ENCODE measurements around the gene DYNLL1. TPM values are rescaled to one million over a fixed set of nuclear protein-coding genes. Genes with fewer than 3 reads are reported as not detected.

DYNLL1 gene
- total RNA-seq: 208 and 216 TPM in 2 replicates

DNA sequence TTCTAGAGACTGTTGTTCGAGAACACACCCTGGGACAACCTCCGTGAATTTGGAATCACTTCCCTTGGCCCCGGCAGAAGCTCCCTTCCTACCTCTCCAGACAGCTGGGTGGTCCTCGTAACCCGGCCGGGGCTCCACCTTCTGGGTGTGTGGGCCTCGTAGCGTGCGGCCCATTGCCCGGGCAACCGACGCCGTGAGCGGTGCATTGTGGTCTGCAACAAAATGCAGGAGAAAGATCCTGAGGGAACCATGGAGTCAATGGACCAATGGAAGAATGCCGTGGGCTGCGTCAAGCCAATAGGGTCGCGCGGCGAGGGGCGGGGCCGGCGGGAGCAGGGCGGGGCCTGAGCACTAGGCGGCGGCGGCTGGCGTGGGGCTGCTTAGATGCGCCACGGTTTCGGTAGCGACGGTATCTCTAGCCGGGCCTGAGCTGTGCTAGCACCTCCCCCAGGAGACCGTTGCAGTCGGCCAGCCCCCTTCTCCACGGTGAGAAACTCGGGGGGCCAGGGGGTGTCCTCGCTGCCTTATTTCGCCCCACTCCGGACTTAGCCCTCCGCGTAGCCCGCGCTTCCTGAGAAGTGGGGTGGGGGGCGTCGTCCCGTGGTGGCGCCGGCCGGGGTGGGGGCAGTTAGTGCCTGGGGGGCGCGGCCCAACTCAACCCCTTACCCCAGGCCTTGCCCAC, at the start of gene DYNLL1:
DYNLL1 (plus strand) TSS at position 383 of the 682 bp plus-strand sequence. CDS start 309 bp downstream, outside the sequence.

DNA sequence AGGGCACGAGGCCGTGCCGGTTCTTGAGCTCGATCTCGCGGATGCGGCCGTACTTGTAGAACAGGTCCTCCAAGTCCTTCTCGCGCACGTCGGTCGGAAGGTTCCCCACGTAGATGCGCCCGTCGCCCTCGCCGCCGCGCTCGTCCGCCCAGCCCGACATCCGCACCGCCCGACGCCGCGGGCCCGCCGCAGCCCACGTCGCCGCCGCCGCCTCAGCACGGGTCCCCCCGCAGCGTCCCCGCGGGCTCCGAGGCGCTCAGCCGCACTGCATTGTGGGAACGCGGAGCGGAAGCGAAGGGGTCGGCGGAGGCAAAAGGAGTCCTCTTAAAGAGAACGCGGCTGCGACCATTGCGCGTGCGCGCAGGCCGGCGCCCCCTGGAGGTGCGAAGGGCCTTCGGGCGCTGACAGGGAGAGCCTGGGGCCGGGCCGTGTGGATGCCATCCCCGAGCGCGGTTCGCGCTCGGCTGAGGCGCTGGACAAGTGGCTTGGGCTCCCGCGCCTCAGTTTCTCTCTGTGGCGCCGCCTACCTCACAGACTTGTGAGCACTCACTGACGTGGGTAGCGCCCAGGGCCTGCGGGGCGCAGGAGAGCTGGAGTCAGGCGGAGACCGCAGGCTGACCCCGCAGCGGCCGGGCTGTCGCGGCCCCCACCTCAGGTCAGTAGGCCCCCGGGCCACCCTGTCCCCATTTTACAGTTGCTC, 26.3 kb upstream of the DYNLL1 start, which contains the start of gene SRSF9:
SRSF9 (minus strand) TSS at position 299 of the 700 bp plus-strand sequence; CDS start at position 160, 139 bp downstream.

DNA sequence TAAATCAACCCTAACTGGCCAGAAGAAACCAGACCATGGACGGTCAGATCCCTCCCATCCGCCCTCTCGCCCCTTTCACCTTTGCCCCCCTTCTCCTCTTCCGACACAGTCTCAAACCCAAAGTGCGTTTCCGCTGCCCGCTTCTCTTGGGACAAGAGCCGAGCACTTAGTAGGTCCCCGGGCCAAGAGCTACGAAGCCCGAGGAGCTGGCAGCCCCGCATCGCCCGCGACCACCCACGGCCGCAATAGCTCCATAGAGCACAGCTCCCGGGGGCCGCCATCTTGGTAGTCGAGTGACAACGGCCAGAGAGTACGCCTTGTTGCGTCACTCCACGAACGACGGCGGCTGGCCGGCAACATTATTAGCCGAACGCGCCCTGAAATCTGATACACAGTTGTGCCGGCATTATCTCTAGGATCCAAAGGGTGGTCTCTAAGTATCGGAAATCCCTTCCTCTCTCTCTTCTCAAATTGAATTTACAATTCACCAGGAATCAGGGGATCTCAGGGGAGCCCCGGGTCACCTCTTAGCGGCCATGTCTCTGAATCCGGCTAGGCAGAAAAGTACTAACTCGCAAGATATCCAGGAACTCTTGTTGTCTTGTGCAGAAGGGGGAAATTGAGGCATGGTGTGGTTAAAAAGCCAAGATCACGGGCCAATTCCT, 33.1 kb downstream of the DYNLL1 start, which contains the start of gene COQ5:
COQ5 (minus strand) TSS at position 298 of the 665 bp plus-strand sequence; CDS start at position 281, 17 bp downstream.

DNA sequence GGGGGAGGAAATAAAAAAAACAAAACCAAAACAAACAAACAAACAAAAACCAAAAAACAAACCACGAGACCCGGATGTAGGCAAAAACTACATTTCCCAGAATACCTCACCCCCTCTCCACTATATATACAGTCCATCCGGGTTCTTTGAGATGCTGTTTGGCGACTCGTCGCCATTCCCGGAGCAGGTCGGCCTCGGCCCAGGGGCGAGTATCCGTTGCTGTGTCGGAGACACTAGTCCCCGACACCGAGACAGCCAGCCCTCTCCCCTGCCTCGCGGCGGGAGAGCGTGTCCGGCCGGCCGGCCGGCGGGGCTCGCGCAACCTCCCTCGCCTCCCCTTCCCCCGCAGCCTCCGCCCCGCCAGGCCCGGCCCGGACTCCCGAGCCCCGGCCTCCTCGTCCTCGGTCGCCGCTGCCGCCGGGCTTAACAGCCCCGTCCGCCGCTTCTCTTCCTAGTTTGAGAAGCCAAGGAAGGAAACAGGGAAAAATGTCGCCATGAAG, 38.3 kb downstream of the DYNLL1 start, which contains the start of gene RNF10:
RNF10 (plus strand) TSS at position 154 of the 500 bp plus-strand sequence. CDS start 456 bp downstream, outside the sequence.

Small RNAs within 50 kb of the gene (small RNA-seq; reads per million reads assigned to genes)
- not detected for gene RF00019

Other genes starting within 250 kb of the DYNLL1 start
- gene PXN, start 230.4 kb upstream of the DYNLL1 start, total RNA-seq: 60.6 and 126 TPM in 2 replicates
- gene RNU4-2, start 204.2 kb upstream of the DYNLL1 start, total RNA-seq: under 0.01 TPM in 2 replicates
- under 0.01 TPM in 2 replicates for gene RNU4-1, start 202.9 kb upstream of the DYNLL1 start, total RNA-seq
- 0.59 and 0.73 TPM in 2 replicates for gene SIRT4, start 193.8 kb upstream of the DYNLL1 start, total RNA-seq
- gene PLA2G1B, start 168.3 kb upstream of the DYNLL1 start, total RNA-seq: not detected in 2 replicates
- under 0.01 TPM in 1 of 2 replicates, not detected in the other for gene MSI1, start 126.9 kb upstream of the DYNLL1 start, total RNA-seq
- 197 and 321 TPM in 2 replicates for gene COX6A1, start 58.0 kb upstream of the DYNLL1 start, total RNA-seq
- gene TRIAP1, start 49.7 kb upstream of the DYNLL1 start, total RNA-seq: 23.9 and 28.0 TPM in 2 replicates
- 20.2 and 25.8 TPM in 2 replicates for gene GATC, start 49.7 kb upstream of the DYNLL1 start, total RNA-seq
- gene SRSF9, start 26.4 kb upstream of the DYNLL1 start, total RNA-seq: 116 and 137 TPM in 2 replicates
- gene COQ5, start 33.0 kb downstream of the DYNLL1 start, total RNA-seq: 18.0 and 19.5 TPM in 2 replicates
- gene RNF10, start 38.2 kb downstream of the DYNLL1 start, total RNA-seq: 103 and 107 TPM in 2 replicates
- gene POP5, start 85.3 kb downstream of the DYNLL1 start, total RNA-seq: 34.0 and 40.4 TPM in 2 replicates
- gene CABP1, start 144.5 kb downstream of the DYNLL1 start, total RNA-seq: 0.20 and 0.37 TPM in 2 replicates
- 64.7 and 110 TPM in 2 replicates for gene MLEC, start 191.0 kb downstream of the DYNLL1 start, total RNA-seq
- 14.0 and 16.8 TPM in 2 replicates for gene UNC119B, start 214.3 kb downstream of the DYNLL1 start, total RNA-seq
- 10.6 and 10.7 TPM in 2 replicates for gene ACADS, start 229.7 kb downstream of the DYNLL1 start, total RNA-seq

Data from subcutaneous preadipocyte (primary cell).